HL-60 (cell line): ENCODE data around the gene KRI1.

Experiments used
- CTCF ChIP-seq: IDR thresholded peaks from one replicate; pipeline ENCODE4 v1.5.1; 2011; ENCODE audit warnings: low read length, control low read depth, inconsistent platforms; ENCODE audit not compliant: insufficient read depth
- GABPA ChIP-seq: IDR thresholded peaks from 2 replicates; pipeline ENCODE4 v1.6.1; 2012; ENCODE audit warnings: low read depth
- POLR2AphosphoS5 ChIP-seq: IDR thresholded peaks from 2 replicates; pipeline ENCODE4 v1.6.1; 2012; ENCODE audit warnings: low read depth
- REST ChIP-seq: IDR thresholded peaks from 2 replicates; pipeline ENCODE4 v1.6.1; 2012; ENCODE audit warnings: low read depth; ENCODE audit not compliant: insufficient replicate concordance
- SPI1 ChIP-seq: IDR thresholded peaks from 2 replicates; pipeline ENCODE4 v1.6.1; 2012; ENCODE audit warnings: low read depth, mild to moderate bottlenecking, borderline replicate concordance

GRCh38 chr19:10601999-10602329, 36.2 kb upstream of the KRI1 start:
- no peak for TF ChIP-seq CTCF
- no peak for TF ChIP-seq POLR2AphosphoS5
- no peak for TF ChIP-seq REST
- no peak for TF ChIP-seq GABPA
- TF ChIP-seq SPI1: no peak
